Measurements from ENCODE around the gene PPM1H. TPM values are rescaled to one million over a fixed set of nuclear protein-coding genes. Genes with fewer than 3 reads are reported as not detected.
A peak's percentile ranks its signal among the peaks of the same experiment; 100 is the strongest.

PPM1H gene
- total RNA-seq, 1 donor from 2014 or later: 0.49 TPM

- intact Hi-C loops (cut with DNase I): loop anchor here (10.0 kb wide), 2 partner anchors 86 to 116 kb away; no protein-coding TSS in a partner anchor
- peak overlapping the region; percentile 16 for H3K27ac ChIP-seq
- DNase-seq (ENCODE audit: extremely low spot score in 2 of 2): no peak
- H3K9me3 ChIP-seq: no peaks in the 10 kb centered on the region
- H3K4me3 ChIP-seq: no peak overlapping the region
- H3K27me3 ChIP-seq: no peaks in the 10 kb centered on the region
- TF ChIP-seq POLR2A (IDR thresholded peaks at IDR 0.05) (no peak), POLR2AphosphoS5 (IDR thresholded peaks at IDR 0.05; ENCODE audit: insufficient read depth in 1 of 2, low read depth in 1 of 2) (no peak), CTCF (IDR thresholded peaks at IDR 0.05) (no peak)
- H3K4me1 ChIP-seq: peaks cover 24% of the 10 kb centered on the region
- H3K36me3 ChIP-seq: no peaks in the 10 kb centered on the region
Measured at GRCh38 chr12:62720661-62721330, 214.2 kb downstream of the PPM1H start.

- H3K4me3 ChIP-seq: no peak overlapping the region
- no peak for TF ChIP-seq POLR2AphosphoS5 (IDR thresholded peaks at IDR 0.05; ENCODE audit: insufficient read depth in 1 of 2, low read depth in 1 of 2)
- TF ChIP-seq POLR2A (IDR thresholded peaks at IDR 0.05): no peak
- TF ChIP-seq CTCF (IDR thresholded peaks at IDR 0.05): no peak
- peaks cover 26% of the 10 kb centered on the region for H3K4me1 ChIP-seq
- intact Hi-C loops (cut with DNase I): loop anchor here (10.0 kb wide), 2 partner anchors 85 to 115 kb away; no protein-coding TSS in a partner anchor
- no peaks in the 10 kb centered on the region for H3K9me3 ChIP-seq
- H3K27me3 ChIP-seq: no peaks in the 10 kb centered on the region
- peak overlapping the region; percentile 16 for H3K27ac ChIP-seq
- no peak for DNase-seq (ENCODE audit: extremely low spot score in 2 of 2)
- no peaks in the 10 kb centered on the region for H3K36me3 ChIP-seq
Measured at GRCh38 chr12:62720025-62720424, 214.9 kb downstream of the PPM1H start.

- Histone ChIP-seq H3K4me3 (no peak overlapping the region), H3K27ac (no peak overlapping the region), H3K9me3 (no peaks in the 10 kb centered on the region), H3K4me1 (peaks cover 26% of the 10 kb centered on the region), H3K27me3 (no peaks in the 10 kb centered on the region), H3K36me3 (no peaks in the 10 kb centered on the region)
- no peak for TF ChIP-seq CTCF (IDR thresholded peaks at IDR 0.05)
- TF ChIP-seq POLR2A (IDR thresholded peaks at IDR 0.05): no peak
- no peak for TF ChIP-seq POLR2AphosphoS5 (IDR thresholded peaks at IDR 0.05; ENCODE audit: insufficient read depth in 1 of 2, low read depth in 1 of 2)
- intact Hi-C loops (cut with DNase I): no loop called here
- DNase-seq (ENCODE audit: extremely low spot score in 2 of 2): no peak
Measured at GRCh38 chr12:62718762-62719426, 216.1 kb downstream of the PPM1H start.

- Histone ChIP-seq H3K4me1 (peaks cover 39% of the 10 kb centered on the region), H3K27me3 (no peaks in the 10 kb centered on the region), H3K9me3 (no peaks in the 10 kb centered on the region), H3K4me3 (no peak overlapping the region), H3K36me3 (no peaks in the 10 kb centered on the region), H3K27ac (no peak overlapping the region)
- TF ChIP-seq CTCF (IDR thresholded peaks at IDR 0.05): no peak
- intact Hi-C loops (cut with DNase I): no loop called here
- no peak for DNase-seq (ENCODE audit: extremely low spot score in 2 of 2)
Measured at GRCh38 chr12:62717643-62718042, 217.3 kb downstream of the PPM1H start.

Data from vagina (tissue), 2 donors.